HG03095 (cell line): Measurements from ENCODE around the gene FGFR3.
"Not testable (repeated sequence)": the region's sequence is repeated elsewhere in the genome, so short reads cannot be mapped to it uniquely, and the experiment has no call there.

Source experiments
- ATAC-seq: cut with Tn5 transposase; IDR thresholded peaks from one replicate; pipeline ENCODE4 v1.9.1; 2021; ENCODE audit warnings: moderate library complexity; ENCODE audit not compliant: unreplicated experiment

FGFR3 gene

GRCh38 chr4:1815096-1815996 is 22.3 kb downstream of the FGFR3 start:
- ATAC-seq: no peak

- no peak for ATAC-seq
Measured at GRCh38 chr4:1815997-1816860, 23.1 kb downstream of the FGFR3 start.

GRCh38 chr4:1819284-1819683 is 26.2 kb downstream of the FGFR3 start:
- ATAC-seq: no peak

DNA sequence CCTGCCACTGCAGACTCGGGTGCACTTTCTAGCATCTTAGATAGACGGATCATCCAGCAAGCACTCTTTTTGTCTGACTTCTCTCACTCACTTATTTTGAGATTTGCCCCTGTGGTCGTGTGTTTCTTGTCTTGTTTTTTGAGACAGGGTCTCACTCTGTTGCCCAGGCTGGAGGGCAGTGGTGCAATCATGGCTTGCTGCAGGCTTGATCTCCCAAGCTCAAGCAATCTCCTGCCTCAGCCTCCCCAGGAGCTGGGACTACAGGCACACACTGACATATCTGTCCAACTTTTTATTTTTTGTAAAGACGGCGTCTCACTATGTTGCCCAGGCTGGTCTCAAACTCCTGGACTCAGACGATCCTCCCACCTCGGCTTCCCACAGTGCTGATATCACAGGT is 26.7 kb downstream of the FGFR3 start:
- no peak for ATAC-seq

- no peak for ATAC-seq
Measured at GRCh38 chr4:1821679-1822567, 28.8 kb downstream of the FGFR3 start.

- ATAC-seq: no peak
Measured at GRCh38 chr4:1822568-1823544, 29.8 kb downstream of the FGFR3 start.

- ATAC-seq: no peak
Measured at GRCh38 chr4:1823545-1823932, 30.4 kb downstream of the FGFR3 start.

GRCh38 chr4:1824746-1825145 is 31.7 kb downstream of the FGFR3 start:
- ATAC-seq: no peak

DNA sequence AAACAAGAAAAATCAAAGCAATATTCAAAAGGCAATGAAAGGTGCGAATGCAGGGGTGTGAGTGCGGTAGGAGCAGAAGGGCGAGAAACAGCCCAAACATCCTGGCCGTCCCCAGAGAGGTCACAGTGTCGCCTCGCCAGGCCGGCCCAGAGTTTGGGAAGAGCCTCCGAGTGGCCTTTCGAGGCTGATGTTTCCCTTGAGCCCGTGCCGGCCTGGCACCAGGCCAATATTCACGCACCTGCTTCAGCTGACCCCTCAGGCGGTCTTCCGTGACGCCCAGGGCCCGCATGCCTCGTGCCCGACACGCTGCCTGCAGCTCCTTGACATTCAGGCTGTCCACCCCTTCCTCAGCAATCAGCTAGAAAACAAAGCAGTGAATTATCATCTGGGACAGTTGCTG is 32.2 kb downstream of the FGFR3 start:
- ATAC-seq: no peak

DNA sequence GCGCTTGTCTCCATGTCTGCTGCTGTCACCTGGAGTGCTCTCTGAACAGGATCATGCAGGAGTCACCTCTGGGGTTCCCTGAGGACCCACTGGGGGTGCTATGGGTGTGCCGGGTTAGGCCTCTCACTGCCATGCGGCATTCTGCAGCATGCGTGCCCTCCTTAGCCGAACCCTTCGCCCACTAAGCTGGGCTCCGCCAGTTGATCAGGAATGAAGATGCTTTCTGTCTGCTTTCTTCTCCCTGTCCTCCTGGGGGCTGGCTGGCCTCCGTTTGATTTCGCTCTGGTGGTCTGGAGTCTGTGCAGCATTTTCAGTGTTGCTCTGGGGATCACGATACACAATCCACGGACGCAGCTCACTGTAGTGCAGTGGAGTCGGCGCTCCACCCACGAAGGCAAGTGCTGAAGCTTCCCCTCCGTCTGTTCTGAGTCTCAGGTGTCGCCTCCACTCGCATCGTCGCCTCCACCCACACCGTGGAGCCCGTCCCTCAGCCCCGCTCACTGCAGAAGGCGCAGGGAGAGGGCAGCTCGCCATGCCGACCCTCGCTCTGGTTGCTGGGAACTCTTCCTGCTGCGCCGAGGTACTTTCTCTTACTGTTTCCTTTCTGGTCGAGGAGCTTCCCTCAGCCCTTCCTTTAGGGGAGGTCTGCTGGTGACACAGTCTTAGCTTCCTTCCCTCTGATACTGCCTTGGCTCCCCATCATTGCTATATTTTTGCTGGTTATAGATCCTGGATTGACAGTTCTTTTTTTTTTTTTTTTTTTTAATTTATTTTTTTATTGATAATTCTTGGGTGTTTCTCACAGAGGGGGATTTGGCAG is 33.6 kb downstream of the FGFR3 start:
- ATAC-seq: no peak

- no peak for ATAC-seq
Measured at GRCh38 chr4:1830234-1830633, 37.1 kb downstream of the FGFR3 start.

- ATAC-seq: no peak
Measured at GRCh38 chr4:1830642-1831228, 37.6 kb downstream of the FGFR3 start.

DNA sequence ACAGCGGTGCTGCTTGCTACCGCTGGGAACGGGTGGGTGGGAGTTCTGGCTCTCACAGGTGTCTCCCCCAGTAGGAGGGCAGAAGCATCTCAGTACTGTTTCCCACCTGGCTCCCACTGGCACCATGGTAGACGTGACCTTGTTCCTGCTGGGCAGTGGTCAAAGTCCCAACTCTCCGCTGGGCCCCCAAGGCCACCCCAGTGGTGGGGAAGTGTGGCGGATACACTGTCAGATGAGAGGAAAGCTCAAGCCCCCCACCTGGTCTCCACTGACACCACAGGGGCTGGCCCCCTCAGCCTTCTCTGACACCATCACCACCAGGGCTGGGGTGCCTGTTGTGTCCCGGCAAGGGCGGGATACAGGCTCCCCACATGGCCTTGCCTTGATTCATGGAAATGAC is 38.2 kb downstream of the FGFR3 start:
- ATAC-seq: no peak

DNA sequence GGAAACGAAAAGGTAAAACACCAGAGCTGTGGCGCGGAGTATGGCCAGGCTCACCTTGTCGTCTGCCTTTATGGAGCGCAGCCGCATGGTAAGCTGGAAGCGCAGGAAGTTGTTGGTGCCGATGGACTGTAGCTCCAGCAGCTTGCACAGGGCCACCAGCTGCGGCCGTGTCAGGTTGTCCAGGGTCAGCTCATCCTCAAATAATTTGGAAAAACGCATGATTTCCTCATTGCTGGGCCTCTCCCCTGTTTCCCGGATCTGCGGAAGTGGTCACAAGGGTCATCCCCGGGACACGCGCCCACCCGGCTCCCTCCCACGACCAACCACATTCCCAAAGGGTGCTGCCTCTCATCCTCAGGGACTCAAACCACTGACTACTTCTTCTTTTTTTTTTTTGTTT is 39.6 kb downstream of the FGFR3 start:
- no peak for ATAC-seq

DNA sequence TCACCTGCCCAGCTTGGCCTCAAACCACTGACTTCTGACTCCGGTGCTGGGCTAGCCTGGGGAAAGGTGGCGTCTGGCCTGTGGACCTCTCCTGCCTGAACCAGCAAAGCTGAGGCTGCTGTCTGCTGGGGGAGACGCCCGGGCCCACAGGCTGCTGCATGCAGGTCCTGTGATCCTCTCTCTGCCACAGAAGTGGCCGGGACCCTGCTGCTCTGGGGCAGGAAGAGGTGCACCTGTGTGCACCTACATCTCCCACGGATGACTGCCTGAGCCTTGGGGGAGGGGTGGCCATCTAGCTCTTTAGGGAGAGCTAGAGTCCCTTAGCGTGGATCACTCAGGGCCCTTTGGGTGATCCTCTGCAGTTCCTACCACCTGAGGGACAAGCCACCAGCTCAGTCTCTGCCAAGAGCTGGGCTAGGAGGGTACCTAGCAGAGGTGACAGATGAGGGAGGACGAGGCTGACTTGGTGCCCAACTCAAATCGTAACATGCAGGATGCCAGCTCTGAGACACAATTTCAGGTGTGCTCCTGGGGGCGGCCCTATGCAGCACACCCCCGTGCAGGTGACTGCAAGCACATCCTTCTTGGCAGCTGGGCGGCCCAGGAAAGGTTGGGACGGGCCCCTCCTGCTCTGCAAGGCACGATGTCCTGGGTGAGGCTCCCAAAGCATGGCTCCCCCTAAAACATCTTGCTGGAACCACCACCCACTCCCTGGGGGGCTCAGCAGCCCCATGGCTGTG is 40.4 kb downstream of the FGFR3 start:
- ATAC-seq: no peak

- ATAC-seq: peak; percentile 77
Measured at GRCh38 chr4:1834047-1834775, 41.1 kb downstream of the FGFR3 start.

DNA sequence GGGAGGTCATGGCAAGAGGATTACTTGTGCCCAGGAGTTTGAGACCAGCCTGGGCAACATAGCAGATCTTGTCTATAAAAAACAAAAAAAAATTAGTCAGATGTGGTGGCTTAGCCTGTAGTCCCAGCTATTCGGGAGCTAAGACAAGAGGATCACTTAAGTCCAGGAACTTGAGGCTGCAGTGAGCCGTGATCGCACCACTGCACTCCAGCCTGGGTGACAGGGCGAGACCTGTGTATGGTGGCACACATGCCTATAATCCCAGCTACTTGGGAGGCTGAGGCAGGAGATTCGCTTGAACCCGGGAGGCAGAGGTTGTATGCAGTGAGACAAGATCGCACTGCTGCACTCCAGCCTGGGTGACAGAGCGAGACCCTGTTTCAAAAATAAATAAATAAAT is 42.7 kb downstream of the FGFR3 start:
- not testable (repeated sequence) for ATAC-seq
